Subcutaneous preadipocyte (primary cell): Measurements from ENCODE around the gene SYCP1. TPM values are rescaled to one million over a fixed set of nuclear protein-coding genes. Genes with fewer than 3 reads are reported as not detected.

Experiments
- total RNA-seq: library from RNA; depleted of rRNA; stranded (reverse); fragments of >200 nt; gene quantifications from 2 replicates; pipeline ENCODE4 v1.2.3, GENCODE V29; 2012

SYCP1 gene, protein sequence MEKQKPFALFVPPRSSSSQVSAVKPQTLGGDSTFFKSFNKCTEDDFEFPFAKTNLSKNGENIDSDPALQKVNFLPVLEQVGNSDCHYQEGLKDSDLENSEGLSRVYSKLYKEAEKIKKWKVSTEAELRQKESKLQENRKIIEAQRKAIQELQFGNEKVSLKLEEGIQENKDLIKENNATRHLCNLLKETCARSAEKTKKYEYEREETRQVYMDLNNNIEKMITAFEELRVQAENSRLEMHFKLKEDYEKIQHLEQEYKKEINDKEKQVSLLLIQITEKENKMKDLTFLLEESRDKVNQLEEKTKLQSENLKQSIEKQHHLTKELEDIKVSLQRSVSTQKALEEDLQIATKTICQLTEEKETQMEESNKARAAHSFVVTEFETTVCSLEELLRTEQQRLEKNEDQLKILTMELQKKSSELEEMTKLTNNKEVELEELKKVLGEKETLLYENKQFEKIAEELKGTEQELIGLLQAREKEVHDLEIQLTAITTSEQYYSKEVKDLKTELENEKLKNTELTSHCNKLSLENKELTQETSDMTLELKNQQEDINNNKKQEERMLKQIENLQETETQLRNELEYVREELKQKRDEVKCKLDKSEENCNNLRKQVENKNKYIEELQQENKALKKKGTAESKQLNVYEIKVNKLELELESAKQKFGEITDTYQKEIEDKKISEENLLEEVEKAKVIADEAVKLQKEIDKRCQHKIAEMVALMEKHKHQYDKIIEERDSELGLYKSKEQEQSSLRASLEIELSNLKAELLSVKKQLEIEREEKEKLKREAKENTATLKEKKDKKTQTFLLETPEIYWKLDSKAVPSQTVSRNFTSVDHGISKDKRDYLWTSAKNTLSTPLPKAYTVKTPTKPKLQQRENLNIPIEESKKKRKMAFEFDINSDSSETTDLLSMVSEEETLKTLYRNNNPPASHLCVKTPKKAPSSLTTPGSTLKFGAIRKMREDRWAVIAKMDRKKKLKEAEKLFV
- total RNA-seq = not detected in 2 replicates

DNA sequence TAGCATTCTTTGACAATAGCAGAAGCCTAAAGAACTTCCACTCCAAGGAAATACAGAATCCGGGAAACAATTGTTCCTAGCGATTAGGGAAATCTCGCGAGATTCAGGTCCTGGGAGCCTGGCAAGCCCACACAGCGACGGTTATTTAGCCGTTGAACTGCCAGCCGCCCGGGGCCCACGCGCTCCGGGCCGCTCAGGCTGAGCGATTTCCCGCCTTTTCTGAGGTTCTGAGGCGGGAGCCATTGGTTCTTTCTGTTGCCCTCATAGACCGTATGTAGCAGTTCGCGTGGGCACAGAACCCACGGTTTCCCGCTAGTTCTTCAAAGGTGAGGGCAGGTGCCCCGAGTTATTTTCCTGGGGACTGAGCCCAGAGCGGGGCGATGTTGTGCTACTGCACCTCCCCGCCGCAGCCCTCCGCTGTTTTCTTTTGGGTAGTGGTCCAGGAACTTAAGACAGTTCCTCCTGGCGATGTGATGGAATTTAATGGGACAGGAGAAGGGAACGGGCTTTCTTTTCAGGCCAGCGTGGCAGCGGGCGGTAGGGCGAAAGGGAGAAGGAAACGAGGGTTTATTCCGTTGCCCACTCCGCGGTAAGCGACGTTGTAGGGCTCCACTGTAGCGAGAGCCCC lies at the start of gene SYCP1:
Gene SYCP1, plus strand, starts transcription at position 171 of the 628 bp plus-strand sequence. CDS start 602 bp downstream, outside the sequence.

DNA sequence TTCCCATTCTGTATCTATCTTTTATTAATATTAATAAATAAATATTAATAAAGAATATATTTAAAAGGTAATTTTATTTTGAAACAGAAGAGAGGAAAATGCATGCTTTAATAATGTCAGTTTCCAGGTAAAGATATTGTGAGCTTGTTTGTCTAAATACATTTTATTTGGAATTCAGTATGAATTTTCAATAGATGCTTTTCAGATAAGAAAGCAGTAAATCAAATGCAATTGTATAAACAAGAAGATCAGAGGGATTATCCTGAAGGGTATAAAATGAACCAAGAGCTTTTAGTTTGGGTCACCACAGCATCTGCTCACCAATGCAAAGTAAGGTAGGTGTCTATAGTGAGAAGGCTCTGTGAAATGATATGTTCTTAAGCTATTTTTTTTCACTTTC lies 174.9 kb downstream of the SYCP1 start, which contains the start of gene TSHB:
Gene TSHB, plus strand, starts transcription at position 301 of the 400 bp plus-strand sequence. CDS start 3,537 bp downstream, outside the sequence.

Other genes starting within 250 kb of the SYCP1 start
- 2.5 and 3.7 TPM in 2 replicates for gene DENND2C, start 184.8 kb upstream of the SYCP1 start, total RNA-seq
- gene AMPD1, start 159.3 kb upstream of the SYCP1 start, total RNA-seq = not detected in 2 replicates
- gene NRAS, start 138.1 kb upstream of the SYCP1 start, total RNA-seq = 56.6 and 87.2 TPM in 2 replicates
- gene CSDE1, start 96.9 kb upstream of the SYCP1 start, total RNA-seq = 375 and 412 TPM in 2 replicates
- 41.2 and 48.9 TPM in 2 replicates for gene SIKE1, start 74.2 kb upstream of the SYCP1 start, total RNA-seq
- not detected in 2 replicates for gene TSHB, start 175.0 kb downstream of the SYCP1 start, total RNA-seq
- gene TSPAN2, start 234.6 kb downstream of the SYCP1 start, total RNA-seq = not detected in 2 replicates